GM19240 (cell line): ENCODE results near the gene TMPRSS3.

Experiments used
- DNase-seq: peaks from one replicate; pipeline ENCODE4 v3.0.0; 2011; ENCODE audit warnings: low spot score; ENCODE audit not compliant: insufficient read length

TMPRSS3 gene

DNA sequence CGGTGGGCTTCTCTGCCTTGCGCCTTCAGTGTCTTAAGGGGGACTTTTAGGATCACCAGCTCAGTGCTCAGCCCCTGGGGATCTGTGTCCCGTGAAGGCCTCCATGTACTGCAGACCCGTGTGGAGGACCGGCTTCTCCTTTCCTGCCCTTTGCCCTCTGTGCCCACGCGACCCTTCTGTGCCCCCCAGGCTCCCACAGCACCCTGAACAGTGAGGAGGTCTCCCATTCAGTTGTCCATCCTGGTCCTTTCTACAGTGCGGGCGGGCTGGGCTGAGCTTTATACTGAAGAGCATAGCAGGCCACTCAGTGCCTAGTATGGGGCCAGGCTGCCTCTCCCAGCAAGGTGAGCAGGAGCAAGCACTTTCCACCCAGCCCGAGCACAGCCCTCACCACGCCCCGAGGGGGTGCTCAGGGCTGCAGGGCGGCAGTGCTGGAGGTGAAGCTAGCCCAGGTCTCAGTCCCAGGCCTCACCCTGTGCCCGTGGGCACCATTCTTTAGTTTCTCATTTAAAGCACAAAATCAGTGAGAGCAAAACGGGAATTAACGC lies 21.9 kb downstream of the TMPRSS3 start:
- DNase-seq, result no peak

GRCh38 chr21:42373196-42373907 lies 22.5 kb downstream of the TMPRSS3 start:
- DNase-seq, result no peak

- no peak for DNase-seq
These were observed 24.8 kb downstream of the TMPRSS3 start for GRCh38 chr21:42370894-42371654.

- DNase-seq, result no peak
These were observed 26.0 kb downstream of the TMPRSS3 start for GRCh38 chr21:42369821-42370220.

GRCh38 chr21:42367367-42368165 lies 28.3 kb downstream of the TMPRSS3 start:
- no peak for DNase-seq

GRCh38 chr21:42366292-42367010 lies 29.4 kb downstream of the TMPRSS3 start, which contains the start of gene TFF1:
TFF1 (minus strand) TSS chr21:42366535; CDS start chr21:42366495, 40 bp downstream.
- DNase-seq, result no peak

DNA sequence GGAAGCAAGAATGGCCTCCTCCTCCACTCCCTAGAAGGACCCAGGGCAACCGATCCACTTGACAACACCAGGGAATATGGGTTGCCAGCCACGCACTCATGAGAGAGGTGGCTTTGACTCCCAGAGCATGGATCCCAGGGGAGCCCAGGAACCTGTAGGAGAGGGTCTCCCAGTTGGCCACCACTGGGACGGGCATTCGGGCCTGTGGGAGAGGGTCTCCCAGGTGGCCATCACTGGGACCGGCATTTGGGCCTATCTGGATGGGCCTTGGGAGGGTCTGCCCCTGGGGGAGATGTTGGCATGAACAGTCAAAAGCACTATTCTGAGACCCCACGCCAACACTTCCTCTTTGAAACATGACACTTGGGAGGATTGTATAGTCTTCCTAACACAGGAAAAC lies 30.1 kb downstream of the TMPRSS3 start:
- no peak for DNase-seq

GRCh38 chr21:42364304-42364865 lies 31.5 kb downstream of the TMPRSS3 start:
- no peak for DNase-seq

DNA sequence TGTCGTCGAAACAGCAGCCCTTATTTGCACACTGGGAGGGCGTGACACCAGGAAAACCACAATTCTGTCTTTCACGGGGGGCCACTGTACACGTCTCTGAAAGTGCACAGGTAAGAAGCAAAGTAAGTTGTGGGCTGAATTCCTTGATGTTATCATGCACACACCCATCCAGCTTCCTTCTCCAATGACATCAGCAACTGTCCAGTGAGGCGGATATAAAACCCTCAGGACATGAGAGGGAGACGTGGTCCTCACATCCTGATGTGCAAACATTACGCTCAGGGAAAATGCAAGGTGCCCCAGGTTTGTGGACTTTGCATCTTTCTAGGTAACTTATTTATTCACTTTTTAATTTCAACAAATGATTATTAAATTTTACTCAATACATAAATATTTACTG lies 32.5 kb downstream of the TMPRSS3 start:
- no peak for DNase-seq

DNA sequence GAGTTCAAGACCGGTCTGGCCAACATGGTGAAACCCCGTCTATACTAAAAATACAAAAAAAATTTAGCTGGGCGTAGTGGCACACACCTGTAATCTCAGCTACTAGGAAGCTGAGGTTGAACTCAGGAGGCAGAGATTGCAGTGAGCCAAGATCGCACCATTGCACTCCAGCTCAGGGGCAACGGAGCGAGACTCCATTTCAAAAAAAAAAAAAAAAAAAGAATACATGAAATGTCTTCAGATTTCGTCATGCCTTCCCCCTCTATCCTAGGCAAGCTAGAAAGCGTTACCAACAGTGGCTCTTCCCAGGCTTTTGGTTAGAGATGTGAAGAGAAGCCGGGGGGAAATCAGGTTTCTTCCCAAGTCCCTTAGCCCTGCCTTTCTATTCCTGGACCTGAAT lies 33.2 kb downstream of the TMPRSS3 start:
- DNase-seq, result no peak

DNA sequence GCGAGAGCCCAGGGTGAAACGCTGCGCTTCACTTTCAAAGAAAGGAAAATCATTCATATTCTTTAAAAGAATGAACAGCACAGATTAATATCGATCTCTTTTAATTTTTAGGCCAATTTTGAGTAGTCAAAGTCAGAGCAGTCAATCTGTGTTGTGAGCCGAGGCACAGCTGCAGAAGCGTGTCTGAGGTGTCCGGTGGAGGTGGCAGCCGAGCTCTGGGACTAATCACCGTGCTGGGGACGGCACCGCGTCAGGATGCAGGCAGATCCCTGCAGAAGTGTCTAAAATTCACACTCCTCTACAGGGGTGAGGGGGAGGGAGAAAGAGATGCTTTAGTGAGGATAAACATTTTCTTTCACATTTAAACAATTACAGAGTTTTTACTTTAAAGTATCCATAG lies 33.7 kb downstream of the TMPRSS3 start:
- DNase-seq, result no peak

DNA sequence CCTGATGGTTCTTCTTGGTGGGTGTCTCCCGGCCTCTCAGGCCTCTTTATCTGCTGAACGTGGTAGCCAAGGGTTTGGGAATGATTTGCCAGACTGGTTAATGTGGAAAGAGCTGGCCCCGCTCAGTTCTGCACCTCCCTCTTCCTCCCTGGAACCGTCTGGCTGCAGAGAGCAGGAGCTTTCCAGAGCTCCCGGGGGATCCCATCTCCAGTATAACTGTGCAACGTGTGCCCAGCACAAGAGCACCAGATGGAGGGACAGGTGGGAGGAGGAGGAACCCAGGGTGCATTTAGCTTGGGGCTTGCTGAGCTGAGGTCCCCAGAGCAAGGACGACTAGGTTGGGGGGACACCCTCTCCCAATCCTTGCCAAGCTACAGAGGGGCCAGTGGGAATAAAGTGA lies 34.6 kb downstream of the TMPRSS3 start:
- no peak for DNase-seq

DNA sequence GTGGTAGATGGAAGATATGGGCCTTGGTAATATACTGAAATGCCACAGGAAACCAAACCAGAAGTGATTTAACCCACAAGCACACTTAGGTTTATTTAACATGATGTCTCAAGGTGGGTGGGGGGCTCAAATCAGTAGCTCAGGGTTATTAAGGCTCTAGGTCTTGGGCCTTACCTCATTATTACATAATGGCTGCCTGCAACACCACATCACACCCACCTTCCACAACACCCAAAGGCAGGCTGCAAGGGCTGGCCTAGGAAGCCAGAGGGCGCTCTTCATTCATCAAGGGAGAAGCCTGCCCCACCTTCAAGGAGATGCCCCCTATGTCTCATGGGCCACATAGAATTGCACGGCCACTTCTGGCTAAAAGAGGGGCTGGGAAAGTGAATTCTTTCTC lies 35.5 kb downstream of the TMPRSS3 start:
- no peak for DNase-seq

- no peak for DNase-seq
These were observed 36.9 kb downstream of the TMPRSS3 start for GRCh38 chr21:42358937-42359336.

GRCh38 chr21:42358261-42358660 lies 37.6 kb downstream of the TMPRSS3 start:
- no peak for DNase-seq

GRCh38 chr21:42357307-42357706 lies 38.5 kb downstream of the TMPRSS3 start:
- DNase-seq, result no peak

DNA sequence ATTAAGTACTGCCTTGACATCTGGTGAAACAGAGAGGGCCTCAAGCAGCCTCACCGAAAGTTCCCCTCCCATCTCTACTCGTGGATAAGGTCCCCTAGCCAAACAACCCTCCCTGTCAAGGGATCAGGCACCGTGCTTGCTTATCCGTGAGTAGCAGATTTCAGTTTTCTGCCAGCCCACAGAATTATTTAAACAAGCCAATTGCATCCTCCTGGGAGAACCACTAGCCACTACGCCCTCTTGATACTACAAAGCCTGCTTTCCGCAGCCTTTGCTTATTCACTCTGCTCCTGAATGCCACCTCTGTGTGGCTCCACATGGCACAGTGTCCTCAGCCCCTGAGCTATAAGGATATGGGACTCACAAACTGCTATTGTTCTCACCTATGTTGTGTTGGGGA lies 39.2 kb downstream of the TMPRSS3 start:
- no peak for DNase-seq

DNA sequence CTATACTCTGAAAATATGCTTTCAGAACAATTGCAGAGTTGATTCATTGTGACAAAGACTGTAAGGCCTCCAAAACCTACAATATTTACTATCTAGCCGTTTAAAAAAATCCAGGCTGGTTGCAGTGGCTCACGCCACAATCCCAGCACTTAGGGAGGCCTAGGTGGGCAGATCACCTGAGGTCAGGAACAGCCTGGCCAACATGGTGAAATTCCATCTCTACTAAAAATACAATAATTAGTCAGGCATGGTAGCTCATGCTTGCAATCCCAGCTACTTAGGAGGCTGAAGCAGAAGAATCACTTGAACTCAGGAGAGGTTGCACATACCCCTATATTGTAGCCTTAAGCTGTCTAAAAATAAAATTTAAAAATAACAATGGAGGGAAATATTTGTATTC lies 39.8 kb downstream of the TMPRSS3 start:
- no peak for DNase-seq

DNA sequence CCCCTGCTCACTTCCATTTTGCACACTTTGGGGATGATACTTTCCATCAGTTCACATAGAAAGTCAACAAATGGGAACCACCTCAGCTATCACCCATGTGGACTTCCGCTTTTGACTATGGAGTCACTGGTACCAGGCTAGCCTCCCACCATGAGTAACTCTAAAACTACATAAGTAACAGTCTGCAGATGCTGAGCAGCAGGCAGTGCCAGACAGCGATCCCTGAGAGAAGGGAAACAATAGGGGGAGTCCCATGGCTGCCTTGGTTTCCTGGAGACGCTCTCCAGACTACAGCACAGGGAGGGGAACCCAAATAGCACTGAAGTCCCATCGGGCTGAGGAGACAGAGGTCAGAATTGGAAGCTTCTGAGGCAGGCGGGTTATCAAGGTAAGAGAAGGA lies 42.2 kb downstream of the TMPRSS3 start:
- DNase-seq, result no peak

- no peak for DNase-seq
These were observed 43.3 kb downstream of the TMPRSS3 start for GRCh38 chr21:42352441-42353095.
